HG02571 (cell line): ENCODE data around the gene EGFR.

Source experiments
- ATAC-seq: cut with Tn5 transposase; IDR thresholded peaks from one replicate; pipeline ENCODE4 v1.9.1; 2021; ENCODE audit warnings: mild to moderate bottlenecking, moderate library complexity; ENCODE audit not compliant: unreplicated experiment

The EGFR gene

GRCh38 chr7:55099821-55100543, 81.2 kb downstream of the EGFR start:
- no peak for ATAC-seq

DNA sequence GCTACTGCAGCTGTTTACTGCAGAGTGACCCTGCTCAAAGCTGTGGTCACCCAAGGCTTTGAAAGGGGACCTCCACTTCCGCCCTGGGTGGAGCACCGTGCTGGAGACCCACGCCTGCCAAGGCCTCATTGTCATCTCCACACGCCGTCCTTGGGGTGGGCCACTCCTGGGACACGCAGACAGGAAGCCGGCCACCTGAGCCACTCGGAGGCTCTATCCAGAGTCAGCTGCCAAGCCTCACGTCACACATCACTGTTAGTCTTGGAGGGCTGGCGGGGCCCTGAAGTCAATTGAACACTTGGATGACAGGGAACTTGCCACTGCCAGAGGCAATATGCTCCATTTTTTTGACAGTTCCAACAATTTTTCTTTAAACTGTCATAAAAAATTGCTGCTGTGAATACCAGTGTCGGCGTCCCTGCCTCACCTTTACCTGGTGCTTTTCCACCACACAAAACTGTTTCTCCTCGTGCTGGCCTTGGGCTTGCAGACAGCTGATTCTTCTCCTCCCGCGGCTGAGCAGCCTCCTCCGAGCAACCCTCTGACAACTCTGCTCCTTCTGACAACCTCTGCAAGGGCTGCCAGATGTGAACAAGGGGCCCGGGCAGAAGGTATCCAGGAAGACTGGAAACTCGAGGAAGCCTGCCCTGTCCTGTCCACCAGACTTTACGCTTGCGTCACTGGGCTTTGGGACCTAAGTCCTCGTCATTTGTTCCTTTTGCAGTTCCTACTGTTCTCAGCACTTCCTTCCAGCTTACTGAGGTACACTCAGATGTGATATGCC, 81.9 kb downstream of the EGFR start:
- ATAC-seq: no peak

- no peak for ATAC-seq
Measured at GRCh38 chr7:55101359-55101758, 82.5 kb downstream of the EGFR start.

DNA sequence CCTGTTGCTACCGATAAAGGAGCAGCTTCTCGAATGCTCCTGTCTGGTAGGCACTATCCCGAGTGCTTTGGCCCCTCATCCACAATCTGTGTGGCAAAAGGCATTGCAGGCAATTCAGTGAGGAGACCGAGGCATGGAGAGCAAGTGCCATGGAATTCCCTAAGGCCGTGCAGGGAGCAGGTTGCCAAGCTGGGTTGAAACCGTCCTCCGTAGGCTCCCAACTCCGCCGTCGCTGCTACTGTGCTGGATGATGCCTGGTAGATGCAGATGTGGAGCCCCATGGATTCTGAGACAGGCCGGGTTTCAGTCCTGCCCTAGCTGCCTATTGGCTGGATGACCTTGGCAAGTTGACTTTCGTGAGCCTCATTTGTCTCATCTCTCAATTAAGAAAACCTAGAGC, 85.3 kb downstream of the EGFR start:
- ATAC-seq: no peak

GRCh38 chr7:55104712-55105433, 86.1 kb downstream of the EGFR start:
- ATAC-seq: no peak

DNA sequence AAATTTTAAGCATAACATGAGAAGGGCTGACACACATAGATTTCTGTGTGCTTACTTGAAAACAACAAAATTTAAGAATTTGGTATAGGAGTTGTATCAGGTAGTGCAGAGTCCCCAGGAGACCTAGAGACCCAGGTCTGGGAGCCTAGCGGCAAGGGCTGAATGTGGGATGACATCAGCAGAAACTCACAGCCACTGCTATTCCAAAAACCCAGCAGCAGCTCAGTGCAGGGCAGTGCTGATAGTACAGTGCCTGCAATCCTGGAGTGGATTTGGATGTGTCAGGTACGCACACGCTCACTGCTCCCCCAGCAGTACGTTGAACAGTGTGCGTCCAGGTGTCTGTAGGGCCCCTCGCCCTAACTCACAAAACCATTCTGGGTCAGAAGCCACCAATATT, 87.1 kb downstream of the EGFR start:
- no peak for ATAC-seq

DNA sequence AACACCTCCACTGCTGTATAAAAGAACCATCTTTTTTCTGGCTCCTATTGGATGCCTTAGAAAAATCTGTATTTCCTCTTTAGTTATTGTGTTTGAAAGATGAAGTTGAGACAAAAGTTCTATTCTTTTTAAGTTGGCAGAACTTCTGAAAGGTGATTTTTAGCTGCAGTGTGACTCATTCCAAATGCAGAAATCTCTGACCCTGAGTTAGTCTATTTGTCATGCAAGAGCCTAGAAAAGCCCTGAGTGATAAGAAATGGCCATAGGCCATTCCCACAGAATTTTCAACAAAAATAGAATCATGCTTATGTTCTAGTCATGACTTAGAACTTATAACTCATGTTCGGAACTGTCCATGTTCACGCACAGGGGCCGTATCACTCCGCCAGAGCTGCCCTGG, 89.1 kb downstream of the EGFR start:
- no peak for ATAC-seq

GRCh38 chr7:55108401-55108800, 89.6 kb downstream of the EGFR start:
- ATAC-seq: no peak

- ATAC-seq: no peak
Measured at GRCh38 chr7:55108818-55109217, 90.0 kb downstream of the EGFR start.

DNA sequence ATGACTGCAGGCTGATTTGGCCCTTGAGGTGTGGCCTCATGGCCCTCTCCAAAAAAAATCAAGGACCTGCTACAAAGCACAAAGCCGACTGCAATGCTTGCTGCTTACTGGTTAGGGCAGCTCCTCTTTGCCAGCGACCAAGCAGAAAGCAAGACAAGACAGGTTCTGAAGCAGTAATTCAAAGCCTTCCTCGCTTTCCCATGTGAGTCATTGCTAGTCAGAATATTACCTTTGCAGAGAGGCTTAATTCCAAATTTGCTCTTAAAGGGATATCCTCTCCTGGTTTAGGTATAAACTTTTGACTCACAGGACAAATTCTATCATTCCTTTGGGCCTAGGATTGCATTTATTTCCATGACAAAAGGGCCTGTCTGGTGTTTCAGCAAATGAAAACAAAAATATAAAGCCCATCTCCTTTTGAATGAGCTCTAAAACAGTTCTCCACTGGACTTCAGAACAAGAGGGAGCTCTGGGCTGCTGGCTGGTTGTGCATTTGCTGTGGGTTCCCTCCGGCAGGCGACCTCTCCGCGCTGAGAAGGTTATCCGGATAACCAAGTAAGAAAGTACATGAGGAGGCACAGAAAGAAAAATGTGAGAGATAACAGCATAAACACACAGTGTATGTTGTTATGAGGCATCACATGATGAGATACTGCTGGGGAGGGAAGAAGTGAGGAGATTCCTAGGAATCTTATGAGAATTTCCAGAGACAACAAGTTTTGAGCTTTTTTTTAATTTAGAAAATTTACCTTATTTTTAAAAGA, 90.8 kb downstream of the EGFR start:
- ATAC-seq: no peak

- ATAC-seq: no peak
Measured at GRCh38 chr7:55110282-55110992, 91.6 kb downstream of the EGFR start.

DNA sequence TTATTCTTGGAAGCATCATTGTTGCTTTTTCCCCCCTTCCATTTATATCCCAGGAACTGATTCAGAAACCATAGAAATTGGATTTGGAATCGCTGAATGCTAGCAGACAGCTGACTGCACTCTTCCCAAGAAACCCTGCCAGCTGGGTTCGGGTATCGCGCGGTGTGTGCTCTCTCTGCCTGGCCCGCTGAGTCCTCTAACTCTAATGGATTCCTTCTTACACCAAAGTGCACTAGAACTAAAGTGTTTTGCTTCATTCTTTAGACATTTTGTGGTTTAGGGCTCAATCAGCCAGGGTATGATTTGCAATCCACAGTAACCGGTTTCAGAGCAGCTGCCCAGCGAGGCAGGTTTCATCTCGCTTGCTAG, 92.2 kb downstream of the EGFR start:
- ATAC-seq: no peak

- ATAC-seq: no peak
Measured at GRCh38 chr7:55112056-55112455, 93.2 kb downstream of the EGFR start.

DNA sequence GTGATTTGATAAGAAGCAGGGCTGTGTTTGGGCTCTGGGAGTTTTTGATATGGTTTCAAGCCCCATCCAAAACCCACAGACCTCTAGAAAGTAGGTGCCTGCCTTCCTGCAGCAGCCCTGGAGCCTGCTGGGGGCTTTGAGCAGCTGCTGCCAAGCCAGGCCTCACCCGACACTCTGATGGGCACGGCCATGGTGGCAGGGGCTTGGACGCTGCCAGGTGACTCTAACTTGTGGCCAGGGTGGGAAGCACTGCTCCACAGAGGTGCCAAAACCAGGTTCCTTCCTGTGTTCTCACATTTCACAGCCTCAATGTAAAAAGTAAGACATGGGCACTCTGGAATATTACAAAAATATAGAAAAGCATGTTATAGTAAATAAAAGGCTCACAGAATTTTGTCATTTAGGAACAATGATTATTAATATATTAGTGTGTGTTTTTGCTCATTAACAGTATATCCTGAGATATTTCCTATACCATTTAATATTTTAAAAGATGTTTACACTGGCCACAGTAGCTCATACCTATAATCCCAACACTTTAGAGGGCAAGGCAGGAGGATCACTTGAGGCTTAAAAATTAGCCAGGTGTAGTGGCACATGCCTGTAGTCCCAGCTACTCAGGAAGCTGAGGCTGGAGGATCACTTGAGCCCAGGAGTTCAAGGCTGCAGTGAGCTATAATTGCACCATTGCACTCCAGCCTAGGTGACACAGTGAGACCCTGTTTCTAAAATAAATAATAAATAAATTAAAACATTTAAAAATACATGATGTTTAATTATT, 95.1 kb downstream of the EGFR start:
- ATAC-seq: no peak

DNA sequence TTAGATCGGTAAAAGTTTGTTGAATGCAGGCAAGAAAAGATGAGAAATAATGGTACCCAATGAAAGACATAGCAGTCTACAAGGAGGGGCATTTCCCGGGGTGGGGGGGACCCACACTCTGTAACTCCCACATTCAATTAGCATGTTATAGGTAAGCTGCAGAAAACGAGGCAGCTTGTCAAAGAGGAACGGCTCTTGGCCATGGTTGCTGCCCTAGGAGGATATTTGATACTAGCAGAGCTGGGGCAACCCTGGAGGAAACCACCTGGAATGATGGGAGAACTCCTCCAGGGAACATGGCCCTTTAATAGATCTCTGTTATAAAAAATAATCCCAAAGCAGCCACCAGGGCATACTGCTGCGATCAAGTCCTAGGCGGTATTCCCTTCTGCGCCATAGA, 98.5 kb downstream of the EGFR start:
- no peak for ATAC-seq

DNA sequence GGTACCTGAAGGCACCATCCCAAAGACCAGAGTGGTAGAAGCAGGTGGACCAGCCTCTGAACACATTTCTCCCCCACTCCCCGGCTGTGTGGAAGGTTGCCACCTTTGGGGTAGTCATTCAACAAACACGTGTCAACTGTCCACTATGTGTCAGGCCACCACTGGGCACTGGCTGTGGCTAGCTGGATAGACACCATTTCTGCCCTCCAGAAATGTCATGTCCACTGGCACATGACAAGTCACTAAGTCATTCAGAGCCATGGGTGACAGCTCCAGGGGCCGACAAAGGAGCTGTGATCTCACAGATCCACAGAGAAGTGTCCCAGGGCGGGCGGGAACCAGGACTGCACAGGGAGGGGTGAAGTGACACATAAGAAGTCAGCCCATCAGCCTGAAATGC, 99.6 kb downstream of the EGFR start:
- ATAC-seq: no peak

GRCh38 chr7:55119571-55119970, 100.8 kb downstream of the EGFR start:
- no peak for ATAC-seq

DNA sequence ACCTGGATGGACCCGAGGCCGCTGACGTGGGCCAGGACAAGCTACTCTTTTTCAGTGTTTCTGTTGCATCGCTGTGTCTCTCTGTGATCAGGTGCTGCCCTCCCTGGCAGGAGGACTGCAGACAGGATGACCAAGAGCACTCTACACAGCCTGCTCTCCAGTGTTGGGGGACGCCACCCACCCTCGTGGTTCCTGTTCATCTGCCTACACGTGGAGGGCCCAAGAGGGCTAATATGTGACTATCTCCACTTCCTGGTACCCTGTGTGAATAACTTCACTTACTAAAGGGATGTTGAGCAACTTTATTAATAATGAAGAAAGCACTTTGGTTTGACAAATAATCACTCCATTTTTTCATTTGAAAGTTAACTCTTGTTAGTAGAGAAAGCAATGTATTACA, 101.3 kb downstream of the EGFR start:
- ATAC-seq: no peak

- ATAC-seq: no peak
Measured at GRCh38 chr7:55120501-55121198, 101.8 kb downstream of the EGFR start.
